ENCODE results near the gene RGS12. TPM values are rescaled to one million over a fixed set of nuclear protein-coding genes. Genes with fewer than 3 reads are reported as not detected.

RGS12 gene
- total and polyA plus RNA-seq, 2 of the 8 experiments (the other 6 are each of a cell fraction or from before 2014, with no cell fraction given): 6.0 to 16.4 TPM

GRCh38 chr4:3316146-3316545 is 23.3 kb downstream of the RGS12 start:
- no peak overlapping the region for H3K56ac ChIP-seq (replicated peaks; ENCODE audit: insufficient read length, low read depth, low read length)
- peaks cover 0 to 3% (median 0%) of the 10 kb centered on the region in 4 experiments; a peak in 1 of 7 replicates for H3K4me1 ChIP-seq (replicated peaks in 1 of 4; ENCODE audit: control insufficient read depth in 3 of 4, insufficient read depth in 4 of 4, low read length in 3 of 4)
- H3K79me2 ChIP-seq (ENCODE audit: control insufficient read depth in 1 of 2, insufficient read depth in 2 of 2, low read length in 2 of 2): no peaks in the 10 kb centered on the region
- H4K20me1 ChIP-seq (replicated peaks in 1 of 2; ENCODE audit: control insufficient read depth in 1 of 2, insufficient read depth in 2 of 2, low read length in 2 of 2): peaks cover 5 to 6% of the 10 kb centered on the region in 2 experiments
- no peak overlapping the region for H3K18ac ChIP-seq (ENCODE audit: extremely low read depth, low read length)
- H4K5ac ChIP-seq (ENCODE audit: insufficient read length, low read depth, low read length): no peak overlapping the region
- H3K14ac ChIP-seq (ENCODE audit: insufficient read length): no peak overlapping the region
- H3K79me1 ChIP-seq (ENCODE audit: low read depth, low read length): peaks cover 6% of the 10 kb centered on the region; the same call in 1 of the 2 replicates
- H4K8ac ChIP-seq (ENCODE audit: extremely low read depth, insufficient read depth, low read length): peak overlapping the region; percentile 29; the same call in 1 of the 2 replicates
- no peak overlapping the region for H2BK12ac ChIP-seq (ENCODE audit: low read depth, low read length)
- no peaks in the 10 kb centered on the region for H3K23me2 ChIP-seq (ENCODE audit: low read depth, low read length)
- no peak overlapping the region for H3K27ac ChIP-seq (ENCODE audit: low read depth, low read length)
- H3K4me3 ChIP-seq (ENCODE audit: extremely low read depth in 1 of 4, insufficient read depth in 2 of 4, low read depth in 3 of 4, low read length in 4 of 4): no peak overlapping the region
- H2BK20ac ChIP-seq (ENCODE audit: low read length): no peak overlapping the region
- no peaks in the 10 kb centered on the region for H3K27me3 ChIP-seq (replicated peaks in 1 of 4; ENCODE audit: control insufficient read depth in 3 of 4, extremely low read depth in 1 of 4, insufficient read depth in 3 of 4, low read length in 3 of 4)
- no peak overlapping the region for H3K23ac ChIP-seq (ENCODE audit: insufficient read length)
- WGBS, 2 experiments (ENCODE audit: extremely low coverage in 1 of 2, insufficient coverage in 1 of 2, insufficient read length in 1 of 2, insufficient replicate concordance in 2 of 2, low coverage in 1 of 2, low lambda C conversion rate in 2 of 2, missing lambda C conversion rate in 1 of 2): 96% methylated on average over 18 of the region's 18 CpGs; no CpG with 5 or more reads in 1 of the 2 experiments
- H4K91ac ChIP-seq (replicated peaks; ENCODE audit: insufficient read length, low read length): no peak overlapping the region
- no peak overlapping the region for H2BK5ac ChIP-seq (ENCODE audit: low read depth, low read length)
- H2BK15ac ChIP-seq (ENCODE audit: low read length): no peak overlapping the region
- H3K9ac ChIP-seq (replicated peaks in 1 of 4; ENCODE audit: extremely low read depth in 1 of 4, low read depth in 3 of 4, low read length in 3 of 4): no peak overlapping the region
- ChIA-PET CTCF (ENCODE audit: partially characterized antibody) (interaction anchor here (0.6 to 11.1 kb wide), 9 partner anchors 9 to 165 kb away, joined by 3 to 124 read pairs (median 6); no protein-coding TSS in a partner anchor), POLR2A (ENCODE audit: partially characterized antibody) (no interaction called here)
- H3K4me2 ChIP-seq (ENCODE audit: insufficient read depth in 1 of 2, low read depth in 2 of 2, low read length in 2 of 2): no peak overlapping the region
- no peak overlapping the region for H2AFZ ChIP-seq (ENCODE audit: low read length)
- no peak overlapping the region for H2BK120ac ChIP-seq (replicated peaks; ENCODE audit: low read depth, low read length)
- no peak overlapping the region for H2AK5ac ChIP-seq (ENCODE audit: low read depth, low read length)
- FAIRE-seq (no peak), DNase-seq (ENCODE audit: low read depth in 1 of 2, low spot score in 2 of 2) (no peak)
- TF ChIP-seq RFX5 (IDR thresholded peaks at IDR 0.05; ENCODE audit: borderline replicate concordance, low read depth, low read length) (no peak), ATF3 (IDR thresholded peaks at IDR 0.05; ENCODE audit: insufficient read depth, low read depth, low read length) (no peak), MAFK (IDR thresholded peaks at IDR 0.05; ENCODE audit: low read depth, low read length) (no peak), SP4 (IDR thresholded peaks at IDR 0.05; ENCODE audit: low read length) (no peak), BRCA1 (IDR thresholded peaks at IDR 0.05; ENCODE audit: low read depth, low read length) (no peak), USF2 (IDR thresholded peaks at IDR 0.05; ENCODE audit: low read length) (no peak), KDM1A (IDR thresholded peaks at IDR 0.05; ENCODE audit: borderline replicate concordance, low read length) (no peak), SAP30 (IDR thresholded peaks at IDR 0.05; ENCODE audit: insufficient read depth, insufficient replicate concordance, low read length) (no peak), TAF7 (optimal IDR thresholded peaks at IDR 0.05; ENCODE audit: borderline replicate concordance, low read depth, low read length) (no peak), NRF1 (IDR thresholded peaks at IDR 0.05; ENCODE audit: low read depth, low read length) (no peak)
- H3K4ac ChIP-seq (replicated peaks; ENCODE audit: insufficient read length, low read depth, low read length): no peak overlapping the region
- H3K9me3 ChIP-seq (ENCODE audit: insufficient read depth in 2 of 2, low read depth in 1 of 2, low read length in 1 of 2): no peaks in the 10 kb centered on the region
- no peaks in the 10 kb centered on the region; a peak in 1 of 8 replicates for H3K36me3 ChIP-seq (ENCODE audit: control insufficient read depth in 2 of 4, insufficient read depth in 4 of 4, low read length in 3 of 4)

Data from H1 (cell line).